NCI-H82 (cell line): ENCODE measurements around the gene LAD1.

Experiments used
- DNase-seq: peaks from one replicate; lab custom pipeline; 2025; lab: John Stamatoyannopoulos, UW

The LAD1 gene

GRCh38 chr1:201363467-201363866 is 35.7 kb downstream of the LAD1 start:
- no peak for DNase-seq

GRCh38 chr1:201362906-201363305 is 36.2 kb downstream of the LAD1 start:
- no peak for DNase-seq

- DNase-seq: peak; percentile 80
Observed at GRCh38 chr1:201361652-201362504, 37.2 kb downstream of the LAD1 start.

- DNase-seq: no peak
Observed at GRCh38 chr1:201360901-201361651, 38.0 kb downstream of the LAD1 start.

- DNase-seq: no peak
Observed at GRCh38 chr1:201360486-201360885, 38.6 kb downstream of the LAD1 start.

- no peak for DNase-seq
Observed at GRCh38 chr1:201359873-201360210, 39.3 kb downstream of the LAD1 start.

- DNase-seq: peak; percentile 24
Observed at GRCh38 chr1:201359031-201359872, 39.9 kb downstream of the LAD1 start.

- no peak for DNase-seq
Observed at GRCh38 chr1:201358596-201358995, 40.5 kb downstream of the LAD1 start.

- no peak for DNase-seq
Observed at GRCh38 chr1:201357636-201358348, 41.3 kb downstream of the LAD1 start.

GRCh38 chr1:201357211-201357610 is 41.9 kb downstream of the LAD1 start:
- no peak for DNase-seq

- DNase-seq: no peak
Observed at GRCh38 chr1:201356701-201357100, 42.4 kb downstream of the LAD1 start.

- DNase-seq: no peak
Observed at GRCh38 chr1:201356236-201356635, 42.9 kb downstream of the LAD1 start.

GRCh38 chr1:201355471-201355870 is 43.7 kb downstream of the LAD1 start:
- no peak for DNase-seq

GRCh38 chr1:201354901-201355295 is 44.2 kb downstream of the LAD1 start:
- no peak for DNase-seq

- DNase-seq: no peak
Observed at GRCh38 chr1:201354151-201354900, 44.8 kb downstream of the LAD1 start.

GRCh38 chr1:201353186-201353940 is 45.8 kb downstream of the LAD1 start:
- DNase-seq: no peak

- no peak for DNase-seq
Observed at GRCh38 chr1:201351617-201352016, 47.5 kb downstream of the LAD1 start.

GRCh38 chr1:201350884-201351283 is 48.2 kb downstream of the LAD1 start:
- DNase-seq: no peak

GRCh38 chr1:201350361-201350725 is 48.8 kb downstream of the LAD1 start:
- DNase-seq: no peak

- no peak for DNase-seq
Observed at GRCh38 chr1:201349092-201349491, 50.0 kb downstream of the LAD1 start.

- DNase-seq: peak; percentile 88
Observed at GRCh38 chr1:201348211-201348566, 50.9 kb downstream of the LAD1 start.
